ENCODE measurements around the gene KLK14. TPM values are rescaled to one million over a fixed set of nuclear protein-coding genes. Genes with fewer than 3 reads are reported as not detected.

Gene KLK14
- polyA plus RNA-seq, 1 experiment: 0.06 TPM

DNA sequence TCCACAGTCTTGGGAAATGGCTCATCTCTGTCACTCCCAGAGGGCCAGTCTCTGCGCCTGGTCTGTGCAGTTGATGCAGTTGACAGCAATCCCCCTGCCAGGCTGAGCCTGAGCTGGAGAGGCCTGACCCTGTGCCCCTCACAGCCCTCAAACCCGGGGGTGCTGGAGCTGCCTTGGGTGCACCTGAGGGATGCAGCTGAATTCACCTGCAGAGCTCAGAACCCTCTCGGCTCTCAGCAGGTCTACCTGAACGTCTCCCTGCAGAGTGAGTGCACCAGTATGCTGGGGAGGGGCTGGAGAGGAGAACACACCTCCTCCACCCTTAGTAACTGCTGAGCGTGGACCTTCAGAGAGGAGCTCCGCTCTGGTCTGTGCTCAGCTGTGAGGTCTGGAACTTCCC lies 44.3 kb upstream of the KLK14 start:
- DNase-seq (ENCODE audit: low read depth): no peak
- no peak overlapping the region for H3K4me3 ChIP-seq (ENCODE audit: low read depth, low read length)
- ChIA-PET POLR2A (no interaction called here), CTCF (no interaction called here)
- no peak for TF ChIP-seq CTCF (IDR thresholded peaks at IDR 0.05; ENCODE audit: insufficient read depth, low read depth, low read length)
- no peaks in the 10 kb centered on the region for H3K27me3 ChIP-seq (ENCODE audit: control insufficient read depth, insufficient read depth, low read length)
- H3K36me3 ChIP-seq (ENCODE audit: control insufficient read depth, insufficient read depth, low read length): no peaks in the 10 kb centered on the region

DNA sequence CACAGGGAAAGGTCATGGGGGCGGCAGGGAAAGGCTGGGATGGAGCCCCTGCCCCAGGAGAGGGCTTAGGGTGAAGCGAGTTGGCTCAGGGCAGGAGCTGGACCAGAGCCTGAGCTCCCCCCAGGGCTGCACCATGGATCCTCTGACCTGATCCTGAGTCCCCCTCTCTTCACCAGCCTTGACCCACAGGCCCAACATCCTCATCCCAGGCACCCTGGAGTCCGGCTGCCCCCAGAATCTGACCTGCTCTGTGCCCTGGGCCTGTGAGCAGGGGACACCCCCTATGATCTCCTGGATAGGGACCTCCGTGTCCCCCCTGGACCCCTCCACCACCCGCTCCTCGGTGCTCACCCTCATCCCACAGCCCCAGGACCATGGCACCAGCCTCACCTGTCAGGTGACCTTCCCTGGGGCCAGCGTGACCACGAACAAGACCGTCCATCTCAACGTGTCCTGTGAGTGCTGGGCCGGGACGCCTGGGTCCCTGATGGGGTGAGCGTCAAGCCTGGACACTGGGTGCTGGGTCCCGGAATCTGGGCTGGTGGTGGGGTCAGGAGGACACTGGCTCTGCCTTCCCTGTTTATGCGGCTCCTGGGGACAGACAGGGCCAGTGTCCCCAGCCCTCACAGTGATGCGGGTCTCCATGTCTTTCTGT lies 42.9 kb upstream of the KLK14 start:
- no peak for TF ChIP-seq CTCF (IDR thresholded peaks at IDR 0.05; ENCODE audit: insufficient read depth, low read depth, low read length)
- Histone ChIP-seq H3K4me3 (ENCODE audit: low read depth, low read length) (no peak overlapping the region), H3K27me3 (ENCODE audit: control insufficient read depth, insufficient read depth, low read length) (no peaks in the 10 kb centered on the region), H3K36me3 (ENCODE audit: control insufficient read depth, insufficient read depth, low read length) (no peaks in the 10 kb centered on the region)
- ChIA-PET CTCF (interaction anchor here (1.0 kb wide), 1 partner anchor 11 kb away, joined by 3 read pairs; no protein-coding TSS in a partner anchor), POLR2A (no interaction called here)
- no peak for DNase-seq (ENCODE audit: low read depth)

DNA sequence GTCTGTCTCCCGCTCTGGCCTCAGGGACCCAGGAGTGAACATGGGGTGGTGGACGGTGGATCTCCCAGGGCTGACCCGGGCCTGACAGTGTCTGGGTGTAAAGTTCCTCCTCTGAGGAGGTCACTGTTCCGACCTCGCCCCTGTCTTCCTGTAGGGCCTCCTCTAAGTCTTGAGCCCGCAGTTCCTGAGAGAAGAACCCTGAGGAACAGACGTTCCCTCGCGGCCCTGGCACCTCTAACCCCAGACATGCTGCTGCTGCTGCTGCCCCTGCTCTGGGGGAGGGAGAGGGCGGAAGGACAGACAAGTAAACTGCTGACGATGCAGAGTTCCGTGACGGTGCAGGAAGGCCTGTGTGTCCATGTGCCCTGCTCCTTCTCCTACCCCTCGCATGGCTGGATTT lies 42.0 kb upstream of the KLK14 start, which contains the start of gene SIGLEC9:
SIGLEC9 (plus strand) TSS at position 178 of the 400 bp plus-strand sequence; CDS start at position 247, 69 bp downstream.
- ChIA-PET POLR2A (no interaction called here), CTCF (interaction anchor here (1.2 kb wide), 1 partner anchor 23 kb away, joined by 3 read pairs; no protein-coding TSS in a partner anchor)
- Histone ChIP-seq H3K4me3 (ENCODE audit: low read depth, low read length) (no peak within 1 kb of the TSS), H3K36me3 (ENCODE audit: control insufficient read depth, insufficient read depth, low read length) (no peaks in the 10 kb centered on the region), H3K27me3 (ENCODE audit: control insufficient read depth, insufficient read depth, low read length) (no peaks in the 10 kb centered on the region)
- no peak for DNase-seq (ENCODE audit: low read depth)
- no peak for TF ChIP-seq CTCF (IDR thresholded peaks at IDR 0.05; ENCODE audit: insufficient read depth, low read depth, low read length)

GRCh38 chr19:51124216-51124615 lies 41.5 kb upstream of the KLK14 start:
- no peak for DNase-seq (ENCODE audit: low read depth)
- Histone ChIP-seq H3K4me3 (ENCODE audit: low read depth, low read length) (no peak overlapping the region), H3K27me3 (ENCODE audit: control insufficient read depth, insufficient read depth, low read length) (no peaks in the 10 kb centered on the region), H3K36me3 (ENCODE audit: control insufficient read depth, insufficient read depth, low read length) (no peaks in the 10 kb centered on the region)
- CTCF ChIA-PET: interaction anchor here (1.2 kb wide), 1 partner anchor 24 kb away, joined by 3 read pairs; no protein-coding TSS in a partner anchor
- POLR2A ChIA-PET: no interaction called here
- TF ChIP-seq CTCF (IDR thresholded peaks at IDR 0.05; ENCODE audit: insufficient read depth, low read depth, low read length): no peak

GRCh38 chr19:51123802-51124201 lies 41.1 kb upstream of the KLK14 start:
- POLR2A ChIA-PET: interaction anchor here (0.6 kb wide), 1 partner anchor 339 kb away, joined by 4 read pairs; no protein-coding TSS in a partner anchor
- no peak for DNase-seq (ENCODE audit: low read depth)
- CTCF ChIA-PET: interaction anchor here (1.2 kb wide), 1 partner anchor 24 kb away, joined by 3 read pairs; no protein-coding TSS in a partner anchor
- no peaks in the 10 kb centered on the region for H3K27me3 ChIP-seq (ENCODE audit: control insufficient read depth, insufficient read depth, low read length)
- no peak overlapping the region for H3K4me3 ChIP-seq (ENCODE audit: low read depth, low read length)
- H3K36me3 ChIP-seq (ENCODE audit: control insufficient read depth, insufficient read depth, low read length): no peaks in the 10 kb centered on the region
- no peak for TF ChIP-seq CTCF (IDR thresholded peaks at IDR 0.05; ENCODE audit: insufficient read depth, low read depth, low read length)
